Activated CD8-positive, alpha-beta memory T cell treated with anti-CD3 and anti-CD28 coated beads, Interleukin-2, amount 50 U/mL, for 4 hours (primary cell): ENCODE results near the gene CTNNA1.

Source experiments
- DNase-seq: peaks from one replicate; pipeline ENCODE4 v3.0.0-alpha.2; 2020

CTNNA1 gene

DNA sequence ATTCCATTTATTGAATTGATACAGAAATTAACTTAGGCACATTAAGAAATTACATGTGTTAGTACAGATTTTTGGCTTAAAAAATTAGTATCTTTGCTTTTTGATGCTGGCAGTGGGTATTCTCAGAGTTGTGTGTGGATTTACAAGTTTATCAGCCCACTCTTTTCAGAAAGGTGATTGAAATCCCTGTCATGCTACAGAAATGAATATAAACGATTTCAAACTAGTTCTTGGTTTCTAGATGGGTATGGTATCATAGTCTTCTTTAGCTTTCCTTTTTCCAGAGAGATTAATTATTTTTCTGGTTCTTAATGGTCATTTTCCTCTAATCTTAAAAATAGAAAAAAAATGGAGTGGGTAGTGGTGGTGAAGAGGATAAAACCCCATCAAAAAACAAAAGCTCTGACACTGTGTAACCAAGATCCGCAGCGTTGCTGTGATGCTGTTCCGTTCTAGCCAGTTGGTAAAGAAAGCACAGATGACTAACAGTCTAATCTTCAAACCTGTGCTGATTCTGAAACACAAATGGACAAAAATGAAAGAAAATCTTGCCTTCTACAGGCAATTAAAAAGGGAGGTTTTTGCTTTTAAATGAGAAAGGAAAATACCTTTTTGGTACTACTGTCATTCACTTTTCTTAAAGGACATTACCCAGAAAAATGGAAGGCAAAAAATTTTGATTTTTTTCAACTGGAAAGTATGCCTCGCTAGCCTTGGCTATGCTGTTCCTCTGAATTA lies 116.7 kb downstream of the CTNNA1 start:
- DNase-seq, result no peak

DNA sequence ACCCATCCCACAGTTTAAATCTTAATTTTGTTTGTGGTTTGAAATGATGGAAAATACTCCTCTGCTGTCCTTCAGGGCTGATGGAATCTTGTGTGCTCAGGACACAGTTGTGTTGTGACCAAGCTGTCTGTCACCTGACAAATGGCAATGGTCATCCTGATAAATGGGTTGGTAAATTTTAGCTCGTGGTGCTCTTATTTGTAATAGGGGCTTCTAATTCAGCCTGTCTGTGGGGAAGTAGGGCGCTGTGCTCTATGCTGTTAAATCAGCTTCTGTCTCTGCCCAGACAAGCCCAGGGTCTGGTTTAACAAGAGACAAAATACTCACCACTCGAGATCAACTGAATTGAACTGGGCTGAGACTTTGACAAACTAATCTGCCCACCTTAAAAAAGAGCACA lies 117.4 kb downstream of the CTNNA1 start:
- DNase-seq, result no peak

DNA sequence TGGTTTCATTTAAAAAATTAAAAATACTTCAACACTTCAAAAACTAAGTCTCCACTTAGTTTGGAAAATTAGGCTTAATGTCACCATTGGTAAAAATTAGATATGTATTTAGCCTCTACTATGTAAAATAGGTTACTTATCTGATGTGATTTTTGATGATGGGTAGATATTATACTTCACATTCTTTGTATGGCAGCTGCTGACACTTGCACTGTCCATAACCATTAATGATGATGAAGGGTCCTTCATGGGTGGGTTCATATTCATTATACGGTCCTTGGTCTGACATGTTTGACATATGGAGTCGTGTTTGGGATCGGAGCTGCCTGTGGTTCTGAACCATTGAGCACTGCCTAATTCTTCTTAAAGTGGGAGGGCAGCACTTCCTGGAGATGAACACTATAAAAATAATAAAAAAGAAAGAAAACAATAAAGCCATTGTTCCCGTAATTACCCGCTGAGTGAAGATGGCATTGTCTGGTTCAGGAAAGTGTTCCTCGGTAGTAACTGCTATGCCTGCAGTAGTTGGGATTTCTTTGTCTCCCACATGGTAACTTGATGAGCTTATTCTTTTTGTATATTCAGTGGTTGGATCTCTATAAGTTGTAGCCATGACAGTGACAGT lies 119.7 kb downstream of the CTNNA1 start:
- DNase-seq, result no peak

DNA sequence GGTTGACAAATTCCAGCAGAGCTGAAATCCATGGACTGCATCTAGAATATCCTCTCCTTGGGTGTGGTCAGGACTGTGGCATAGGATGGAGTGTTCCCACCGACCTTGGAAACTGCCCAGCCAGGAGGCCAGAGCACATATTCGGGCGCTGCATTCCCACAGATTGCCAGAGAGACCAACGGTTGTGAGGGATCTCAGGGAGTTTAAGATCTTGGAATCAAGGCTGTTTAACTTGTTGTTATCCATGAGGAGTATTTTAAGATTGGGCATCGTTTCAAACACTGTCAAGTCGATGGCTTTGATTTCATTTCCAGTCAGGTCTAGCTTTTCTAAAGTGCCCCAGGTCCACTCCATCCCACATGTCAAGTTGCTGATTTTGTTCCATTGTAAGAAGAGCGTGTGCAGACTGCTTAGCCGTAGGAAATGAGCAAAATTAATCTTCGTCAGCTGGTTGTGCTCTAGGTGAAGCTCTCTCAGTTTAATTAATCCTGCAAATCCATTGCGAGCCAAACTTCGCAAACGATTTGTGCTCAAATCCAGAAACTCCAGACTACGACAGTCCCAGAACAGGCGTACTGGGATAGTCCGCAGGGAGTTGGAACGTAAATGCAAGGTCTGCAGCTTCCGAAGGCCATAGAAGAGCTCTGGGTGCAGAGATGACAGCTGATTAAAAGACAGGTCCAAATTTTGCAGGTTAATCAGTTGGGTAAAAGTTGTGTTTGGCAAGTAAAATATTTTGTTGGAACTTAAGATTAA lies 120.4 kb downstream of the CTNNA1 start:
- no peak for DNase-seq

DNA sequence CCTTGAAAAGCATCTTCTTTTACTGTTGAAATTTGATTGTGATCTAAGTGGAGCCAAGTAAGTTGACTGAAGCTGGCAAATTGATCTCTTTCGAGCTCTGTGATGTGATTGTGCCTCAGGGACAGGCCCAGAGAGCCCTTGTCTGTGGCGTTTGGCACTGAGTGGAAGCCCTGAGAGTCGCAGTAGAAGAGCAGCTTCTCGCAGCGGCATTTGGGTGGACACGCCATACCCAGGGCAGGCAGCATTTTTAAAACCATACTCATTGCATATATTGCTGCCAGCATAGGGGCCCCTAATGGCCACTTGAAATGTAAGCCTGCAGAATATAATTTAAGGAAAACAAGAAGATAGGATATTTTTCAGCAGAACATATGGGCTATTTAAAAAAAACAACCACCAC lies 121.0 kb downstream of the CTNNA1 start:
- no peak for DNase-seq

DNA sequence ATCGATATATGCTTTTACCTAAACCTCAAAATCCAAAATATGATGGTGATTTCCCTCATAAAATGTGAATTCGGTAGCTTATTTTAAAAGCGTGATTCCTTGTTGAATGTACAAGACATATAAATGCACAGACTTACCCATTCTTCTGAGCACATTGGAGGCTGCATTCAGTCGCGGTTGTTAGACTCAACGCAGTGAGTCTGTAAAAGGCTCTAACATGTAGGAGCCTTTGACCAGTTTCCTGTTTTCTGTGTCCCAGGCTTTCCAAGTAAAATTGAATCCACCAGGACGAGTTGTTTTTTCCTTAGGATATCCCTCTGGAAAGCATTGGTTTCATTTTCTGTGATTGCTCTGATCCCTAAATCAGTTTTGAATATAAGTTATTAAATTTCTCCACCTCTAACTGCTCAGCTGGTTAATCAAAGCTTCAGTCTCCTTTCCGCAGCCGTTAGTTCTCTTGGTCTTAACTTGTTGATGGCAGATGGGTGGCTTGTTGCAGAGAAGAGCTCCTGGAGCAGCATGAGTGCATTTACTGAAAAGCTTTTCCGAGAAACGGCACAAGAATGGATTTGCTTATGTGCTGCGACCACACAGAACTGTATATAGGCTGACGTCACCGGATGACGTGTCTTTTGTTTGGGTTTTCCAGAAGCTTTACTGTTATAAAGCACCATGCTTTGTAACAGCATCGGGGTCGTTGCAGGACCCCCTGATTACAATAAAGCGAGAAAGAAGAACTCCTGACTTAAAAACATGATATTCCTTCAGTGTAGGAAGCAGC lies 121.7 kb downstream of the CTNNA1 start, which contains the start of gene LRRTM2:
TSS of gene LRRTM2 (minus strand) at position 565 of the 781 bp plus-strand sequence. CDS start at position 141, 424 bp downstream.
- no peak for DNase-seq

DNA sequence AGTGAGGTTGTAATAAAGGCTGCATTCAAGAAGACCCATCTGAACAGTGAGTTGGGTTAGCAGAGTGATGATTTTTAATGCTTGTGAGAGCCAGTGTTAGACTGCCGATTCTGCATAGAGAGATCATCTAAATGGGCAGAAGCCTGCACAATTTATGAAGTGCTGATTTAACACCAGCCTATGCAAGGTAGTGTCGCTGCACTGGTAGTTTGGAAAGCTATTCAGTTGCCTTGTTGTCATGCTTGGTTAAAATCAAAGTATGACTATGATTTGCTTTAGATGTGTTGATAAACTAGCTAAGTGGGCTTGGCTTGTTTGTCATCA lies 122.3 kb downstream of the CTNNA1 start:
- no peak for DNase-seq

DNA sequence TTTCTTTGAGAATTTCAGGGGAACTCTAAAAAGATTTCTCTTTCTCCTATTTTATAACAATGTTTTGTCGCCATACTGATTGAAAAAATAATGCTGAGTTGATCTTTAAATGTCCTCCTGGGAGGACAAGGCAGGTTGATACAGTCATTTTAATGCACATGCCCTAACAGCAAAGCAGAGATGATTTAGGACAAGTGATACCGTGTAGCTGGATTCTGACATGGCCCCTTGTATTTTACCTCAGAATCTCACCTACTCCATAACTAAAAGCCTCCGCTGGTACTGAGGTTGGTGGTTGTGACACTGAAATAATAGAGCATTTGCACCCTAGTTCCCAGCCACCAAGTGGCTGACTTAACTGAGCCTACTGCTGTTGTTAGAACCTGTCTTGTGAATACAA lies 122.7 kb downstream of the CTNNA1 start:
- no peak for DNase-seq

DNA sequence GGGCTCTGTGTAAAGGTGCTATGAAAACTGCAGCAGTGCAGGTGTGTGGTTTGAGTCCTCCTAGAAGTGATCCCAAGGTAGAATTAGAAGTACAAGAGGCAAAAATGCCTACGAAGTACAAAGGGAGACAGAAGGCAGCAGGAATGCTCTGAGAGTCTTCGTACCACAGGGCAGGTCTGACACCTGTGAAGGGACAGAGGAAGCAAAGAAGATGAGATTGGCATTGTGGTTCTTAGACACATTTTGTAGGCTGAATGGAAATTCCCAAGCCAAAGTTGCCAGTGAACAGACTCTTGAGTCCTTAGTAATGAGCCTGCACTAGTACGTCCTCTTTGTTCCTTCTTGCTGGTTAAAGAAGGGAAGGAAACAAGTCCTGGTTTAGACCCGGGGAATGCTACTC lies 123.6 kb downstream of the CTNNA1 start:
- no peak for DNase-seq

DNA sequence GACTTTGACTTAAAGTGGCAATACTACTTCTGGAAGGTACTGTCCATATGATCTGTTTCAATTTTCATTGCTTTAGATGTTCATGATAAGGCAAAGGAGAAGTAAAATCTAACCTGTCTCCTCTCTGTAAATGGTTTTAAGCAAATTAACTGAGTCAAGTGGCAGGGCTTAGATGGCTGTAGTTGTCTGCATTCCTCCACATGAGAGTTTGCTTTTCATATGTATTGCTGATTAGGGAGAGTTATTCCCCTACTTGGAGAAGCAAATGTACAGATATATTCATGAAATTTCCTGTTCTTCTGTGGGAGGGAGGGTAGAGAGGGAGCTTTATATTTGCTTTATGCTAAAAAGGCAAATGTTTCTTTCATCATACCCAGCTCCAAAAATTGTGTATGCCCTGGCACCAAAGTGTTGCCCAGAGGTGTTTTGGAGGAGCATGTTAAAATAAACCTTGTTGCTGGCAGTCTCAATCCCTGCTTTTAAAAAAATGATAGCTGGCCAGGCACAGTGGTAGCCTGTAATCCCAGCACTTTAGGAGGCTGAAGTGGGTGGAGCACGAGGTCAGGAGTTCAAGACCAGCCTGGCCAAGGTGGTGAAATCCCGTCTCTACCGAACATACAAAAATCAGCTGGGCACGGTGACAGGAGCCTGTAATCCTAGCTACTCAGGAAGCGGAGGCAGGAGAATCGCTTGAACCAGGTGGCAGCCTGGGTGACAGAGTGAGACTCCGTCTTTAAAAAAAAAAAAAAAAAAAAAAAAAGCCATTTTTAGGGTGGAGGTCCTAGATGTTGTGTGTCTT lies 125.4 kb downstream of the CTNNA1 start:
- DNase-seq, result no peak

DNA sequence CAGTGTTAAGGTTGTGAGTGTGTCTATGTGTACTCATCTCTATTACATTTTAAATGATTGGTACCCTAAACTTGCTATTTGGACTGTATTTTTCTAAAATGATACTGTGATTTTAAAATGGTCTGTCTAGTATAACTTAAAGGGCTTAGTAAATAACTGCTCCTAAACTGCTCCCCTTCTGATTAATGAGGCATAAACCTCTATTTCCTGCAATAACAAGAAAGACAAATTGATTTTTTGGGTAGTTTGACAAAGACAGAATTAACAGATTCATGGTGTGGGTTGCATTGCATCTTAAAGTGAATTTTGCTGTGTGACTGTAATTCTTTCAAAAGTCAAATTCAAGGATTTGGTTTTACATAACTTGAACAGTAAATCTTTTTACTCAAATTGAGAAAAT lies 130.0 kb downstream of the CTNNA1 start:
- DNase-seq, result no peak

DNA sequence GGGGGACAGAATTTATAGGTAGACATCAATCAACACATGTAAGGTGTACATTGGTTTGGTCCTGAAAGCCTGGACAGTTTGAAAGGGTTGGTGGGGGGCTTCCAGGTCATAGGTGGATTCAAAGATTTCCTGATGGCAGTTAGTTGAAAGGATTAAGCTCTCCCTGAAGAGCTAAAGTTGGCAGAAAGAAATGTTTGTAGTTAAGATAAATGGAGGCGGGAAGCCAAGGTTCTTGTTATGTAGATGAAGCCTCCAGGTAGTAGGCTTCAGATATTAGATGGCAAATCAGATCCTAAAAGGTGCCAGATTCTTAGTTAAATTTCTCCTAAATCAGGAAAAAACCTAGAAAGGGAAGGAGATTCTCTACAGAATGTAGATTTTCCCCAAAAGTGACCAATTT lies 130.9 kb downstream of the CTNNA1 start:
- DNase-seq, result no peak

DNA sequence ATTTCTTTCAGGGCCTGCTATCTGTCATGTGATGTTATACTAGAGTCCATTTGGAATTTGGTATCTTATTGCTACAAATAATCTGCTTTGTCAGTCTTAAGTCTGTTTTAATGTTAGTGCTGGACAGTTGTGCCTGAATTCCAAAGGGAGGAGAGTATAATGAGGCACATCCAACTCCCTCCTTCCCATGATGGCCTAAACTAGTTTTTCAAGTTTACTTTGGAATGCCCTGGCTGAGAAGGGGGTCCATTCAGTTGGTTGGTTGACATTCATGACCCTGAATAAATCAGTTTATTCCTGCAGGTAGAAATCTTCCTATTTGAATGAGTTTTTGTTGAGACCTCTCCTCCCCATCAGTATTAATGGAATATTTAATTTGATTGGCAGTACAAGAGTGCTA lies 131.3 kb downstream of the CTNNA1 start:
- no peak for DNase-seq

DNA sequence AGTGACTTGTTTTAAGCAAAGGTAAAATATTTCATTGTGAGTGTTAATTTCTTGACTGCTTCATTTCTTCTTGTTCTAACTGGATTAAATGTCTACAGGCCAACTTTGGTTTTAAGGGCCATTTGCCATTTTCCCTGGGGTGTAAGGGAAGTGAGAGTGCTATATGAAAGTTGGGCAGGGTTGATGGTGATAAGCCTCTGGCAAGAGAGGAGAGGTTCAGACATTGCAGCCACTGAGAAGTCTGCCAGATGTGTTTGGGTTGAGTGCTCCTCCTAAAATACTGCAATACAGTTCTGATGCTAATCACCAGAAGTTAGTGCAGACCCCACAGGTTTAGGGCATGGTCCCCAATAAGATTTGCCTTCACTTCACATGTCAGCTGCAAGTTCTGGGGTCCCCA lies 136.8 kb downstream of the CTNNA1 start:
- no peak for DNase-seq

DNA sequence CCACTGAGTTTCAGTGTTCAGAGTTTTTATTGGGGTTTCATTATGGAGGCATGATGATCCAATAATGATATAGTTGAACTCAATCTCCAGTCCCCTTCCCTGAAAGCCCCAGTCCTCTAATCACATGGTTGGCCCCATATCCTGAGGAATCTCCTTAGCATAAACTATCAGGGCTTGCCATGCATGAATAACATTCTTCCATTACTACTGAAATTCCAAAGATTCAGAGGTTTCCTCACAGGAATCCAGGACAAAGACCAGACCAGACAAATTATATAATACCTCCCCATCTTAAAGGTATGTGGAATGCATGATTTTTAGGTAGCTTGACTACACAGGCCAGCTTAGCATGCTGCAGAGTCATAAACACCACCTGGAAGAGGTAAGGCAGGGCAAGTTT lies 137.4 kb downstream of the CTNNA1 start:
- DNase-seq, result no peak

DNA sequence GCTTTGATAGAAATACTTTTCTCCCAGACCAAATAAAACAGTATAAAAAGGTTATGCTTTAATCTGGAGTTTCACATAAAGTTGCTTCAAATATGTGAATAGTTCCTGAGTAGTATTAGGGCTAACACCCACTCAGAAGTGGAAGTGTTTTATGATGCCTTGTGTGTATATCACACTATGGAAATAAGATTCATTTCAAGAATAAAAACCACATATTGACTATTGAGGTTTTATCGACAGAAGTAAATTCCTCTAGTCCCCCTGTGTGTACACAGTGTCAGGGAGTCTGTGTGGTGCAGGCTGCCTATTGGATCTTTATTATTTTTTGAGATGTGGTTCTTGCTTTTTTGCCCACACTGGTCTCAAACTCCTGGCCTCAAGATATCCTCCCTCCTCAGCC lies 142.7 kb downstream of the CTNNA1 start:
- no peak for DNase-seq

DNA sequence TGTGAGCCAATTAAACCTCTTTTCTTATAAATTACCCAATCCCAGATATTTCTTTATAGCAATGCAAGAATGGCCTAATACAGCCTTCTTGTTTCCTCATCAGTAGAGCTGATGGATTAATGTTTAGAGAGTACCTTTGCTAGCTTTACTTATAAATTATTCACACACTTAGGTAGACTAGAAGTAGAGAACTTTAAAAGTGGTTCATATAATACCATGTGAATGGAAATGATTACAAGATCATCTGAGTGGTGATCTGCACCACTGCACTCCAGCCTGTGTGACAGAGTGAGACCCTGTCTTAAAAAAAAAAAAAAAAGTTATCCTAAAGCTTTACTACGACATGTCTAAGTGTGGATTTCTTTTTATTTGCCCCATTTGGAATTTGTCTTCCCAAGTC lies 145.1 kb downstream of the CTNNA1 start:
- DNase-seq, result no peak

DNA sequence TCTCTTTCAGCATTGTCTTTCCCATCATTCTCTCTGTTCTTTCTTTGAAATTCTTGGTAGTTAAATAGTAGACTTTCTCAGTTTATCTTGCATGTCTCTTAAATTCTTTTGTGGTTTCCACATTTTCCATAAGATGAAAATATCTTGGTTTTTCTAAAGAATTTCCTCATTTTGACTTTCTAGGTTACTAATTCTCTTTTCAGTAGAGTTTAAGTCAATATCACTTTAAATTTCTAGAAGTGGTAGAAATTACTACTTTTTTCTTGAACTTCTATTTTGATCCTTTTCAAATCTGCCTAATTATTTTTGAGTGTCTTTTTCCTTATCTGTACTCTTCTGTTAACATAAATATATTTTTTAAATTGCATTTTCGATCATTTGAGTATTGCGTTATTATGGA lies 145.5 kb downstream of the CTNNA1 start:
- DNase-seq, result no peak

DNA sequence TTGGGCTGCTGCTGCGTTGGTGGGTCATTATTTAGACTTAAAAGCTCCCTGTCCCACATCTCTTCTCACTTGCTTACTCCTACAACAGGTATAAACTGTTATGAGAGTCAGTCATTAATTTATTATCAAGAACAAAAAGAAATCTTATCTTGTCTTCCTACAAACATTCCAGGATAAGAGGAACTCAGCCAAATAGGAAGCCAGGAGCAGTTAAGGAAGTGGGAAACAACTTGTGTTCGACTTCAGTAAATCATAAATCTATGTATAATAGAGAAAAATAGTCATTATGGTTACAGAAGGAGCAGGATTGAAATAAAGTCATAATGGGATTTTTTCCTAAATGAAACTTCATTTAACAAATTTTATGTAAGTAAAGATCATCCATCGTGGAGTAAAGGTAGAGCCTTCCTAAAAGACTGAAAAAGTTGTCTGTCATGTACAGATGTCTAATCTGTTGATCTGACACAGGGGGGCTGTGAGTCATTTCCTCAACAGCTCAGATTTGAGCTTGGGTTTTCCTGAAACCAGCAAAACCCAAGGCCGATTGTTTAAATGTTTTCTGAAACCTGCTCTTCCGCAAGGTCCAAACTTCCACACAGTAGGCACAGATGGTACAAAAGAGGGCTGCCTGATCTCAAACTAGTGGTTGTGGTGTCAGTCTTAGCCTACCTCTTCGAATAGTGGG lies 147.2 kb downstream of the CTNNA1 start:
- no peak for DNase-seq

DNA sequence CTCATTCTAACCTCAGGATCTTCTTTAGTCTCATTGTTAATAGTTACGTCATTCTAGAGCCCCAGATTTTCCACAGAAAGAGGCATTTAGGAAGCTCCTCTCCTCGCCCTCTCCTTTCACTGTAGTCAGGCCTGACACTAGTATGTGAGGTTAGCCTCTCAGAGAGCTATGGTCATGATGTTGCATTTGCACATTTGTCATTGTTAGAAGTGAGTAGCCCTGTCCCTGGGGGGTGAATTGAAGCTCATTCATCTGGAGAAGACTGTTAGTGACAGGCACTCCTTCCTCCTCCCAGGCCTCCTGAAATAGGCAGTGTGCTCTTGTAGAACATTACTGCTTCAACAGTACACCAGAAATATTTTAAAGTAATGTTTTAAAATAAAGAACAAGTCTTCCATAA lies 148.5 kb downstream of the CTNNA1 start:
- no peak for DNase-seq

DNA sequence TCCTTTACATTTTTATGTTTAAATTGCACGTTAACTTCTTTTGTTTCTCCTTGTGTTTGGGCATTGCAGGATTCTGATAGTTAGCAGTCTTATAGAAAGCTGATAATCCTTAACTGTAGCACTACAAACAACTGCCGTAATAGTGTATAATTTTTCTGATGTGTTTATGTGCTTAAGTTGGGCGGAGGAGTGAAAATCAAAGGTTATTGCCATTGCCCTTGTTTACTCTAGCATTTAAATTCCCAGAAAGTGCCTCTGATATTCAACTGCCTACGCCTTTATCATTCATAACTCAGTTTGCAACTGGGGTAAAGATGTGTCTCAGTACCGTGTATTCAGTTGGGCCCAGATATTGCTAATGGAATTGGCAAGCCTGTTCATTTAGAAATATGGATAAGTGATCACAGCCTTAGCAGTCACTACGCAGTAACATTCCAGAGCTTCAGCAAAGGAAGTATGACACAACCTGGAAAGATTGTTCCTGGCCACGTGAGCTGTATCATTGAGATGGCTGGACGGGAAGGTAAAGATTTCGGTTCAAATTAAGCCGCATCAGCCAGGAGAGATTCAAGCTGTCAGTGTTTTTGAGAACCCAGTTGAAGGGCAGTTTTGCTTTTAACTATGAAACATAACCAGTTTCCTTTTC lies 150.0 kb downstream of the CTNNA1 start:
- DNase-seq, result no peak
